IPS-NIHi7 (cell line): ENCODE results near the gene RBMS1.
"Not testable (repeated sequence)": the region's sequence is repeated elsewhere in the genome, so short reads cannot be mapped to it uniquely, and the experiment has no call there.

Source experiments
- DNase-seq: peaks from one replicate; pipeline ENCODE4 v3.0.0; 2012; ENCODE audit warnings: mixed read lengths; ENCODE audit errors: extremely low spot score

Gene RBMS1

DNA sequence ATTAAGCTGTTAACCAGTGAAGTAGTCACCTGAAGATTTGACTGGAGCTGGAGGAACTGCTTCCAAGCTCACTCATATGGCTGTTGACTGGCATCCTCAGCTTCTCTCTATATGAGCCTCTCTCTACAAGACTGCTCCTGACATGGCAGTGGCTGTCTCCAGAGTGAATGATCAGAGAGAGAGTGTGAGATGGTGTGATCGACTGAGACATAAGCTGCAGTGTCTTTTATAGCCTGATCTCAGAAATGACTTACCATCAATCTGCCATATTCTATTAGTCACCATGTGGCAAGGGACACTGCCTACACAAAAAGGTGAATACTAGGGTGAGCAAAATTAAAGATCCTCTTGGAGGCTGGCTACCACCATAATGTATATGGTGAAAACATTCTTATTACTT, 7.8 kb upstream of the RBMS1 start:
- no peak for DNase-seq

GRCh38 chr2:160499865-160500264, 6.3 kb upstream of the RBMS1 start:
- no peak for DNase-seq

- no peak for DNase-seq
Observed at GRCh38 chr2:160498137-160498536, 4.5 kb upstream of the RBMS1 start.

- DNase-seq = no peak
Observed at GRCh38 chr2:160494201-160494644, 616 bp upstream of the RBMS1 start.

DNA sequence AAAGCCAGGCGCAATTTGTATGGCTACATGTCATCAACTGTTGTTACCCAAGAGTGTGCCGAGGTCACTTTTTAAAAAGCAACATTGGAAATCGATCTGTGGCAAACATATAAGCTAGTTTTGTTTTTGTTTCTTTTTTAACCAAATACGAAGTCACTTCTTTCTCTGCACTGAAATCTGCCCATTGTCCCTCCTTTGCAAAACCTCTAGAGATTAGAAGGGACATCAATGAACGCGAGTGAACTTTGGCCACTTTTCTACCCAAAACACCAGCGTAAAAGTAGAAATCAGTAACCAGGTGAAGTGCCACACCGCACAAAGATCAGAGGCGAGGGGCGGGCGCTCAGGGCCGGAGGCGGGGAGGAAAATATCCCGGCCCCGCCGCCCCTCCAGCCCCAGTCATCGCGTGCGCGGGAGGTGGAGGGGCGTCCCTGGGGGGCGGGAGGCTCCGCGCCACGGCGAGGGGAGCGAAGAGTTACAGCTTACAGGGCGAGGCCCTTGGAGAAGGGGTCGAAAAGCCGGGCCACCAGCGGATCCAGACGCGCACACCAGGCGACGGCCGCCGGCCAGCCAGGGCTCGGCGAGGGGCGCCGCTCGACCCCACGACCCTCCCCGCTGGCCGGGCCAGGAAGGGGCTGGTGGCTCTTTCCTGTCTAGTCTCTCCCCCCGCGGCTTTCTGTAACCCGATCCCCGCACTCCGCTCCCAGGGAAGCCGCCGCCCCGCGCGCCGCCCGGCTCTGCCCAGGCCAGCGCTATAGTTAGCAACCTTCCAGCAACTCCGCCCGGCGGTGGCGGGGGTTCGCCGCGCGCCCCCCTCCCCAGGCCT, 993 bp downstream of the RBMS1 start:
- peak; percentile 82 for DNase-seq

GRCh38 chr2:160491911-160492371, 1.7 kb downstream of the RBMS1 start:
- peak; percentile 8 for DNase-seq

DNA sequence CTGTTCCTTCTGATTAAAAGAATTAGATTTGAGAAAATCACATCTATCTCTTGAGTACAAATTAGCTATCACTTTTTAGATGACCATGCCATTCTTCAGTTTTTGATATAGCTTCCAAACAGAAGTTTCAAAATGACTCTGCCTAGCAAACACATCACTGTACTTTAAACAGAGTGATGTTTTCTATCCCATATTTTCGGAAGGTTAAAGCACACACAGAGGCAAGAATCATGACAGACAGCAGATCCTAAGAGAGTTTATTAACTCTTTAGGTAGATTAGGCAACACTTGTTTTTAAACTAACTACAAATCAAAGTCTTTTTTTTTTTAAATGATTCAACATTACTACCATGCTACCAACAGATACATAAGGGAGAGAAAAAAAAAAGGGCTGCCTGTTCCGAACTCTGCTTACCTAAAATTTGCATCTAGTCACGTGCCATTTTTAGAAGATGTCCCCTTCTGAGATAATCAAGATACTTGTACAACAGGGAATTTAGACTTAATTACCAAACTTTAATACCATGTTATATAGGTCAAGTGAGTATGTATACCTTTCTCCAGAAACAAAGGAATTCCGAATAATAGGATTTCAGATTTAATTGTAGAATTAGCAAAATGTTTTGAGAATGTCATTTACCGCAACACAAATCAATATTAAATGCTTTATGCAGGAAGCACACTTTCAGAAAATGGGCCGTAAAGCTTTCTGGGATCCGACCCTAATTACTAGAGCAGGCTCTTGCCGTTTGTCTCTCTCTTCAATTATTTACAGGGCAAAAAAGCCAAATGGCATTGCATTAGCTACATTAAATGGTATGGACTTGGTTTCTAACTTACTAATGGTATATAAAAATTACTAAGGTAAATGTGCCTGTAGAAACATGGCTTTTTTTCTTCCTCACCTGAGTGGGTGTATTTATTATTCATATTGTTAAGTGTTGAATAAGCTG, 2.6 kb downstream of the RBMS1 start:
- DNase-seq = no peak

DNA sequence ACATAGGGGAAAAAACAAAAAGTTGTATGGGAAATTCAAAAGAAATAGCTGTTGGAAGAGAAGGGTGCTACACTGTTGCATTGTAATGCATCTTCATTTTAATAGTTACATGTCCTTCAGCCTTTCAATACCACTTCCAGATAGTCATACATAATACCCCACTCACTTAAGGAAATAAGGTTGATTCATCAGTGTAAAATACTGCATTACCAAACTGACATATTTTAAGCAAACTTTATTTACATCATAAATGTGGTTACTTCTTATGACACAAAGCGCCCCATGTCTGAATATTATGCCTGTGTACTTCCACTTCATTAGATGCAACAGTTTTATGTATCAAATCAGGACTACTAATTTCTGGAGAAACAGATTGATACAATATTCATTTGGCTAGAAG, 4.5 kb downstream of the RBMS1 start:
- no peak for DNase-seq

GRCh38 chr2:160488289-160488688, 5.3 kb downstream of the RBMS1 start:
- DNase-seq = not testable (repeated sequence)

DNA sequence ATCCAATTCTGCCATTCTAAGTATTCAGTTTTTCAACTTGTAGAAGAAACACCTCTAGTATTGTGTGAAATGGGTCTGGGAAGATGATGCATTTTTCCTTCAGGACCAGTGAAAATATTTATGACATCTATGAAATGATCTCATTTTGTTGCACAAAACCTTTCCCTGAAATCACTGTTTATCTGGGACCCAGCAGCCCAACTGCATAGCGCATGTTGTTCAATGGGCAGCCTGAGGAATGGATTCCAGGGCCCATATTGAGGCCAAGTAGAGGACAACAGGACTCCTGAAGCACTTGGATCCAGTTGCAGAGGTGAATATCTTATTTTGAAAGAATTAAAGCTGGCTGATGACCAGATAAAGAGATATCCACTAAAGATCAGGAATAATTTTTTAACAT, 7.3 kb downstream of the RBMS1 start:
- no peak for DNase-seq

DNA sequence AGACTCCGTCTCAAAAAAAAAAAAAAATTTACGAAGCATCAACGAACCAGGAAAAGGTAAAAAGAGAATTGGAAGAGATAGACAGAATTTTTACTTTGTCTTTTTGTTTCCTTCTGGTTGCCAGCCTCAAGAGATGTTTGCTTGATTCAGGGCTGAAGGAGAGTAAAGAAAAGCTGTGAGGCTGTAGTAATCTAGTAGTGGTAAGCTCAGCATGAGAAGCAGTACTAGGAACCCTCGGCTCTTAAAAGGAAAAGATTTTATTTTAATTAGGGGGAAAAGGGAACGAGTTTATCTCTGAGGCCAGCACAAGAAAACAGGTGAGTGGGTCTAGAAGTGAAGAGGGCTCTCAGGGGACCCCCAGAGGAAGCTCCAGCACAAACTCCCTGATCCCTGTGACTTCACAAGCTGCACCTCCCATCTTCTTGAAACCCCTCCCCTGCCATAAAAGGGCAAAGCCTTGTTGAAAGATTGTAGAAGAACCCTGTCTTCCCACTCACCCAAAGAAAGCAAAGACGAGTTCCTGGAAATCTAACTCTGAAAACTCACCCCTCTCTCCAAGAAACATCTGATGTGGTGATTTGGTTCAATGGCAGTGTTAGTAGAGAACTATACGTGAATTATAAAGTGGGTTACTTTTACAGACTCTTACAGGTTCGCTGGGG, 8.6 kb downstream of the RBMS1 start:
- peak; percentile 36 for DNase-seq

DNA sequence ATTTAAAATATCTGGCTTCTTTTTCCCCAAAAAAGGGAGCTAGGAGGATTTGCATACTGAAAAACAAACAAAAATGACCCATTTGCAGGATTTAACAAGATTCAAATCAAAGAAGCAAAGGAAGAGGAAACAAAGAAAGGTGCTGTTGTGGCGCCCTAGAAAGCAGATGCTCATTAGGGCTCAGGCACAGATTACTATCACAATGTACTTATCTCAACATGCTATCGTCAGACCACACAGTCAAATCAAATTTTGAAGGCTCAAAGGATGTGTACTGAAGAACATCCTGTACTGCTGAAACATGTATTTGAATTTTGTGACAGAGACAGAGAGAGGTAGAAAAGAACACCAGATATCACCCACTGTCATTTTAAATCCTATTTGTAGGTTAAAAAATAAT, 10.9 kb downstream of the RBMS1 start:
- no peak for DNase-seq

GRCh38 chr2:160479269-160479668, 14.3 kb downstream of the RBMS1 start:
- no peak for DNase-seq

GRCh38 chr2:160478660-160479059, 14.9 kb downstream of the RBMS1 start:
- DNase-seq = no peak

- DNase-seq = no peak
Observed at GRCh38 chr2:160477032-160477431, 16.6 kb downstream of the RBMS1 start.

GRCh38 chr2:160474891-160475787, 18.5 kb downstream of the RBMS1 start:
- DNase-seq = no peak

- no peak for DNase-seq
Observed at GRCh38 chr2:160474319-160474645, 19.3 kb downstream of the RBMS1 start.

GRCh38 chr2:160473468-160474318, 19.9 kb downstream of the RBMS1 start:
- DNase-seq = no peak

GRCh38 chr2:160472839-160473251, 20.8 kb downstream of the RBMS1 start:
- DNase-seq = no peak

DNA sequence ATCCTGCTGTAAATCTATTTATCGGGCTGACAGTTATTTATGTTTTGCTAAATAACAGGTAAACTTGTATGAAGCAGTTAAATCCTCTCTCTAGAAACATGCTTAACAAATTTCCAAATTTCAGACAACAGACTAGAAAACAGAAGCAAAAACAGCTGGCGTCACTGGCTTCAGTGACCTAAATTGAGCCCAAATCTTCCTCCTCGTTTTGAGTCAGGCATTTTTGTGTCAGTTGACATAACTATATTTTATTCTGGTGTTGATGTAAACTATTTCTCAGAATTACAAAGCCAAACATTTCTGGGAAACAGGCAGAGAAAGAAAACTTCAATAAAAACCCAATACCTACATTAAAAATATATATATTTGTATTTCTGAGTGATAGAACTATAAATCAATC, 21.7 kb downstream of the RBMS1 start:
- DNase-seq = no peak
